ENCODE data around the gene ZG16.
A peak's percentile ranks its signal among the peaks of the same experiment; 100 is the strongest.

The ZG16 gene

GRCh38 chr16:29826342-29826695, 48.3 kb downstream of the ZG16 start:
- DNase-seq = peak in 1 of 2 experiments; percentile 21

- DNase-seq = no peak
Observed at GRCh38 chr16:29830774-29831173, 52.7 kb downstream of the ZG16 start.

- DNase-seq = no peak
Observed at GRCh38 chr16:29831490-29831889, 53.4 kb downstream of the ZG16 start.
